SU-DHL-6 (cell line): Measurements from ENCODE around the gene CATSPER3.

Source experiments
- EZH2phosphoT487 ChIP-seq: fragments of 200-600 bp; sonication (generic), shearing (Covaris generic); conservative IDR thresholded peaks from 2 replicates; pipeline ENCODE4 v1.6.1; 2018; ENCODE audit warnings: mild to moderate bottlenecking, antibody characterized with exemption, low read length, moderate library complexity, mixed read lengths
- TF ChIP-seq, protein P1 (sequence below): fragments of 200-600 bp; sonication (generic); IDR thresholded peaks from one replicate; pipeline ENCODE4 v1.5.1; 2017; ENCODE audit warnings: antibody characterized with exemption, mild to moderate bottlenecking, low read length, moderate library complexity; ENCODE audit not compliant: insufficient read depth, poor library complexity, severe bottlenecking

DNA sequence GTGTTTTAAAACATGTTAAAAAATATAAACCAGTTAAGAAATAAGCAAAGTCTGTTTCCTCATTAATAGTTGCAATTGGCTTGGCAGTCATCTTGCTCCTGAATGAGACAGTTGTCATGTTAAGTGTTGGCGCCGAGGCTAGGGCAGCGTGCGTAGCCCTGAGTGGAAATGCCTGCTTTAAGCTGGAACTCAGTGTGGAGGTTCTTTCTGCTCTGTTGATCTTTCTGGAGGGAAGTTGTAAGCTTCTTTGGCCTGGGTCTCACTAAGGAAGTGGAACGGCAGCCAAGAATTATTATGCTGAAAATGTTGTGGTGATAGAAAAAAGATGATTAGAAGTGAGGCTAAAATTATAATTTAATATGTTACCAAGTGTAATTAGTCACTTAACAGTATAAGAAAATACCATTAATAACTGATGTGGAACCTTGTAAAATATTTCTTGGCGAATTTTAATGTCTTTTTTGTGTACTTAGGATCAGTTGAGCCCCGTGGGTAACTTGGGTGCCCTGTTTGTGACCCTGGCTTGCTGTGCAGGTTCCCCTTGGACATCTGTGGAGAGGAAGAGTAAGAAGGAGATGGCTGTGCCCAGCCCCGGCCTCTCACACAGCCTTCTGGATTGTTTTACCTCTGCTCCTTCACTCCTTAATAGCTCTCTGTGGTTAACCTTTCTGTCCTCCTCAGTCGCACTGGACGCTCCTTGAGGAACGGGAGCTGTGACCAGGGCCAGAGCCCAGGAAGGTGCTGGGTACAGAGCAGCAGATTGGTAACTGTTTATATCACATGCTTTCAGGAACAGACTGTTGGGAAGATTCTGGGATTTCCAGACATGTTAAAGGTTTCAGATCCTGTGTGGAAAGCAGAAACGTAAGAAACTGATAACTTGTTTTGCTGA is 31.8 kb upstream of the CATSPER3 start:
- TF ChIP-seq, protein P1, sequence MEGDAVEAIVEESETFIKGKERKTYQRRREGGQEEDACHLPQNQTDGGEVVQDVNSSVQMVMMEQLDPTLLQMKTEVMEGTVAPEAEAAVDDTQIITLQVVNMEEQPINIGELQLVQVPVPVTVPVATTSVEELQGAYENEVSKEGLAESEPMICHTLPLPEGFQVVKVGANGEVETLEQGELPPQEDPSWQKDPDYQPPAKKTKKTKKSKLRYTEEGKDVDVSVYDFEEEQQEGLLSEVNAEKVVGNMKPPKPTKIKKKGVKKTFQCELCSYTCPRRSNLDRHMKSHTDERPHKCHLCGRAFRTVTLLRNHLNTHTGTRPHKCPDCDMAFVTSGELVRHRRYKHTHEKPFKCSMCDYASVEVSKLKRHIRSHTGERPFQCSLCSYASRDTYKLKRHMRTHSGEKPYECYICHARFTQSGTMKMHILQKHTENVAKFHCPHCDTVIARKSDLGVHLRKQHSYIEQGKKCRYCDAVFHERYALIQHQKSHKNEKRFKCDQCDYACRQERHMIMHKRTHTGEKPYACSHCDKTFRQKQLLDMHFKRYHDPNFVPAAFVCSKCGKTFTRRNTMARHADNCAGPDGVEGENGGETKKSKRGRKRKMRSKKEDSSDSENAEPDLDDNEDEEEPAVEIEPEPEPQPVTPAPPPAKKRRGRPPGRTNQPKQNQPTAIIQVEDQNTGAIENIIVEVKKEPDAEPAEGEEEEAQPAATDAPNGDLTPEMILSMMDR, result no peak
- TF ChIP-seq EZH2phosphoT487, result no peak
